Transverse colon (tissue), 4 donors: Measurements from ENCODE around the gene MKNK1. TPM values are rescaled to one million over a fixed set of nuclear protein-coding genes. Genes with fewer than 3 reads are reported as not detected.

Experiments
- DNase-seq: peaks from one replicate; pipeline ENCODE4 v3.0.0-alpha.2; 2019
- H3K27ac ChIP-seq, 4 donors: fragments of 200-600 bp; sonication (generic); 2 replicates each; pipeline ENCODE4 v1.5.1; 2016 to 2018; ENCODE audit warnings: inconsistent platforms in 4 of 4
- H3K27me3 ChIP-seq: fragments of 200-600 bp; sonication (generic); 2 replicates; pipeline ENCODE4 v1.5.1; 2017; ENCODE audit warnings: inconsistent platforms
- H3K36me3 ChIP-seq, 4 donors: fragments of 200-600 bp; sonication (generic); 2 replicates each; pipeline ENCODE4 v1.5.1; 2017 to 2019; ENCODE audit warnings: inconsistent platforms in 4 of 4
- H3K4me1 ChIP-seq, 4 donors: fragments of 200-600 bp; sonication (generic); 2 replicates each; pipeline ENCODE4 v1.5.1; 2017 to 2020; ENCODE audit warnings: inconsistent platforms in 4 of 4
- H3K4me3 ChIP-seq, 4 donors: fragments of 200-600 bp; sonication (generic); 1 replicate in 1 of 4; 2 replicates in 3 of 4; pipeline versions ENCODE4 v1.5.1 to v1.6.1; 2017 to 2019; ENCODE audit warnings: inconsistent platforms in 4 of 4
- H3K9me3 ChIP-seq, 2 donors: fragments of 200-600 bp; sonication (generic); 2 replicates each; pipeline ENCODE4 v1.5.1; 2017 to 2019; ENCODE audit warnings: inconsistent platforms in 2 of 2
- CTCF ChIP-seq, 5 experiments: fragments of 200-600 bp in 3 of 5; fragments of 450-650 bp in 2 of 5; sonication (generic) in 3 of 5; IDR thresholded peaks; 1 replicate in 2 of 5; 2 replicates in 3 of 5; pipeline ENCODE4 v1.5.1; 2016 to 2017; ENCODE audit warnings: antibody characterized with exemption in 5 of 5, inconsistent platforms in 3 of 5, mild to moderate bottlenecking in 2 of 5, moderate library complexity in 1 of 5
- EP300 ChIP-seq: sonication (generic); formaldehyde crosslinking; IDR thresholded peaks from one replicate; pipeline ENCODE4 v1.6.1; 2017; ENCODE audit warnings: antibody characterized with exemption, low read depth
- POLR2A ChIP-seq: fragments of 450-650 bp; IDR thresholded peaks from one replicate; pipeline ENCODE4 v1.6.1; 2016; ENCODE audit warnings: antibody characterized with exemption, mild to moderate bottlenecking, moderate library complexity
- POLR2AphosphoS5 ChIP-seq, 3 donors: sonication (generic); formaldehyde crosslinking; IDR thresholded peaks; one replicate each; pipeline ENCODE4 v1.6.1; 2016; ENCODE audit warnings: antibody characterized with exemption in 3 of 3
- WGBS, 2 donors: methylation state at CpG; one replicate each; pipeline ENCODE4 v1.1.5; 2018; ENCODE audit warnings: low coverage in 1 of 2; 5-methylcytosine and 5-hydroxymethylcytosine counted together
- in situ Hi-C, 4 donors: fragments of 200-750 bp; cut with MboI; loops; one replicate each; pipeline versions ENCODE4 v1.15.0 to v1.15.1; 2017; ENCODE audit warnings: low sequenced_read_pairs in 3 of 4, low pct_ligation_motif_present in 1 of 4, low pct_unique_long_range_greater_than_20kb in 1 of 4
- intact Hi-C: fragments of 100-400 bp; cut with DNase I; formaldehyde crosslinking; loops from one replicate; pipeline ENCODE4 v1.15.1; 2023; ENCODE audit warnings: low total_unique reads
- total RNA-seq, 4 donors: library from RNA; depleted of rRNA; stranded (reverse); fragments of >200 nt; gene quantifications; one replicate each; pipeline ENCODE4 v1.1.0, GENCODE V29; 2016

Gene MKNK1
- total RNA-seq, 4 donors from 2014 or later, result 59.5 to 80.5 (median 62.3) TPM

- Histone ChIP-seq H3K27me3 (no peaks in the 10 kb centered on the region), H3K4me3 (no peak overlapping the region), H3K36me3 (peaks cover 0 to 36% (median 6%) of the 10 kb centered on the region in 4 donors), H3K27ac (no peak overlapping the region), H3K4me1 (peaks cover 0 to 21% (median 14%) of the 10 kb centered on the region in 4 donors), H3K9me3 (peaks cover 0 to 2% of the 10 kb centered on the region in 2 donors)
- TF ChIP-seq EP300 (no peak), CTCF (IDR thresholded peaks at IDR 0.05) (no peak)
- in situ Hi-C loops (no loop called here), intact Hi-C loops (no loop called here)
- DNase-seq, result no peak
- WGBS, 2 donors, result 95 to 96% methylated on average over 3 of the region's 3 CpGs
Measured at GRCh38 chr1:46650491-46650890, 46.4 kb upstream of the MKNK1 start.

- 97 to 100% methylated on average over 2 of the region's 2 CpGs for WGBS, 2 donors
- no peak for DNase-seq
- Histone ChIP-seq H3K9me3 (peaks cover 0 to 2% of the 10 kb centered on the region in 2 donors), H3K27me3 (no peaks in the 10 kb centered on the region), H3K36me3 (peaks cover 0 to 29% (median 6%) of the 10 kb centered on the region in 4 donors), H3K27ac (no peak overlapping the region), H3K4me3 (no peak overlapping the region), H3K4me1 (peaks cover 0 to 21% (median 14%) of the 10 kb centered on the region in 4 donors)
- intact Hi-C loops, result no loop called here
- TF ChIP-seq POLR2A (no peak), CTCF (IDR thresholded peaks at IDR 0.05) (no peak), POLR2AphosphoS5 (IDR thresholded peaks at IDR 0.05) (no peak), EP300 (no peak)
- in situ Hi-C loops, result no loop called here
Measured at GRCh38 chr1:46649764-46650163, 45.7 kb upstream of the MKNK1 start.

GRCh38 chr1:46647611-46648010 is 43.5 kb upstream of the MKNK1 start:
- intact Hi-C loops, result no loop called here
- H3K9me3 ChIP-seq, result peaks cover 0 to 2% of the 10 kb centered on the region in 2 donors
- in situ Hi-C loops, result no loop called here
- no peak overlapping the region for H3K27ac ChIP-seq
- DNase-seq, result no peak
- 89 to 95% methylated on average over 3 of the region's 3 CpGs for WGBS, 2 donors
- TF ChIP-seq POLR2AphosphoS5 (IDR thresholded peaks at IDR 0.05), result no peak
- TF ChIP-seq CTCF (IDR thresholded peaks at IDR 0.05), result no peak
- TF ChIP-seq POLR2A, result no peak
- TF ChIP-seq EP300, result no peak
- H3K4me3 ChIP-seq, result no peak overlapping the region
- H3K27me3 ChIP-seq, result no peaks in the 10 kb centered on the region
- H3K4me1 ChIP-seq, result peaks cover 11 to 23% (median 16%) of the 10 kb centered on the region in 4 donors
- H3K36me3 ChIP-seq, result peaks cover 0 to 29% (median 6%) of the 10 kb centered on the region in 4 donors

GRCh38 chr1:46646844-46647243 is 42.8 kb upstream of the MKNK1 start:
- in situ Hi-C loops (no loop called here), intact Hi-C loops (no loop called here)
- Histone ChIP-seq H3K4me3 (no peak overlapping the region), H3K27me3 (no peaks in the 10 kb centered on the region), H3K9me3 (peaks cover 0 to 2% of the 10 kb centered on the region in 2 donors), H3K4me1 (peaks cover 10 to 23% (median 14%) of the 10 kb centered on the region in 4 donors), H3K36me3 (peaks cover 0 to 29% (median 6%) of the 10 kb centered on the region in 4 donors), H3K27ac (no peak overlapping the region)
- no peak for DNase-seq
- no peak for TF ChIP-seq POLR2AphosphoS5 (IDR thresholded peaks at IDR 0.05)
- no peak for TF ChIP-seq EP300
- TF ChIP-seq CTCF (IDR thresholded peaks at IDR 0.05), result no peak
- no peak for TF ChIP-seq POLR2A
- 84 to 90% methylated on average over 2 of the region's 2 CpGs for WGBS, 2 donors
